Thyroid gland (tissue), 4 donors: Measurements from ENCODE around the gene SRSF3. TPM values are rescaled to one million over a fixed set of nuclear protein-coding genes. Genes with fewer than 3 reads are reported as not detected.

Source experiments
- DNase-seq, 2 donors: peaks; one replicate each; pipeline ENCODE4 v3.0.0-alpha.2; 2019
- H3K27ac ChIP-seq, 3 donors: fragments of 200-600 bp; sonication (generic); 1 replicate in 2 of 3; 2 replicates in 1 of 3; pipeline ENCODE4 v1.5.1; 2016 to 2019; ENCODE audit warnings: mild to moderate bottlenecking in 1 of 3, moderate library complexity in 1 of 3
- H3K27me3 ChIP-seq: fragments of 200-600 bp; sonication (generic); one replicate; pipeline ENCODE4 v1.5.1; 2019
- H3K36me3 ChIP-seq, 2 donors: fragments of 200-600 bp; sonication (generic); one replicate each; pipeline ENCODE4 v1.5.1; 2016 to 2019
- H3K4me1 ChIP-seq, 2 donors: fragments of 200-600 bp; sonication (generic); one replicate each; pipeline ENCODE4 v1.5.1; 2017 to 2019
- H3K4me3 ChIP-seq, 3 donors: fragments of 200-600 bp; sonication (generic); replicated peaks in 1 of 3; 1 replicate in 2 of 3; 2 replicates in 1 of 3; pipeline ENCODE4 v1.5.1; 2016; ENCODE audit warnings: mild to moderate bottlenecking in 1 of 3
- H3K9me3 ChIP-seq: fragments of 200-600 bp; sonication (generic); one replicate; pipeline ENCODE4 v1.5.1; 2017
- POLR2A ChIP-seq, 2 donors: fragments of 450-650 bp; IDR thresholded peaks; one replicate each; pipeline ENCODE4 v1.6.1; 2017; ENCODE audit warnings: antibody characterized with exemption in 2 of 2, mild to moderate bottlenecking in 2 of 2, moderate library complexity in 1 of 2
- WGBS, 2 donors: methylation state at CpG; one replicate each; pipeline ENCODE4 v1.1.5; 2017; 5-methylcytosine and 5-hydroxymethylcytosine counted together
- intact Hi-C: fragments of 100-400 bp; cut with DNase I; formaldehyde crosslinking; loops from one replicate; pipeline ENCODE4 v1.15.1; 2023
- total RNA-seq, 4 donors: library from RNA; depleted of rRNA; stranded (reverse); fragments of >200 nt; gene quantifications; one replicate each; pipeline ENCODE4 v1.2.3, GENCODE V29; 2016
- TF ChIP-seq, protein P1 (sequence below), 6 experiments: fragments of 200-600 bp in 3 of 6; fragments of 450-650 bp in 3 of 6; sonication (generic) in 3 of 6; IDR thresholded peaks; one replicate each; pipeline ENCODE4 v1.5.1; 2016 to 2019; ENCODE audit warnings: antibody characterized with exemption in 6 of 6, mild to moderate bottlenecking in 2 of 6, inconsistent platforms in 1 of 6, moderate library complexity in 1 of 6

Gene SRSF3
- 100 to 1,000 TPM; 120 to 287 (median 144) TPM for total RNA-seq

DNA sequence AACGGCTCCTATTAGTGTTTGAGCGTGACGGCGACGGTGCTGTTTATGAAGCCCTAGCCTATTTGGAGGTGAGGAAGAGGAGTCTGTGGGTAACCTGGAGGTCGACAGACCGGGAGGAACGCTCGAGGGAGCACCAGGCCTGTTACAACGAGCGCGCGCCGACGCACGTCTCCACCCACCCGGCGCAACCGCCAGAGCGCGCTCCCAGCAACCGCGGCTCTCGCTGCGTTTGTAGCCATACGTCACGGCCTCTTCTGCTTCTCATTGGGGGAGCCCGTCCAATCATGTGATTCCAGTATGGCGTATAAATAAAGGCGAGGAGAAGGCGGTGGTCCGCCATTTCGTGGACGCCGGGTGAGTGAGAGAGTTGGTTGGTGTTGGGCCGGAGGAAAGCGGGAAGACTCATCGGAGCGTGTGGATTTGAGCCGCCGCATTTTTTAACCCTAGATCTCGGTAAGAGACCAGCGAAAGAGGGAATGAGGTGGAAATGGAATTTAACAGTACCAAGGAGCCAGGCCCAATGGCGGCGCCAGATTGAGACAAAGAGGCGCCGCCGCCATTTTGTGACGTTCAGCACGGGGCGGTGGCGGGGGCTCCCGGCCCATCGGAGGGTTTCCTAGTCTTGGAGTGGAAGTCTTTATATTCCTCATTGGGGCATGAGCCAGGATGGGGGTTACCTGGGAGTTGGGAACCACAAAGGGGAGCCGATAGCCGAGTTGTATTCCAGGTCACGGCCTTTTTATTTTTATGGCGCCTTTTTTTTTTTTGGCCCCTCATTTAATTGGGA is at the start of gene SRSF3:
TSS of gene SRSF3 (plus strand) at position 334 of the 787 bp plus-strand sequence. CDS start 2,401 bp downstream, outside the sequence.
- intact Hi-C loops, result loop anchor here (10.0 kb wide), 1 partner anchor 149 kb away; the partner anchor contains the start of genes KCTD20 and PXT1
- peak within 1 kb of the TSS; percentile 57 to 71 (median 58) for H3K4me3 ChIP-seq
- WGBS, 2 donors, result 0 to 1% methylated on average over 47 to 58 of the region's 58 CpGs
- H3K27ac ChIP-seq, result peak within 1 kb of the TSS; percentile 98 to 100 (median 99)
- peak; percentile 97 to 98 for DNase-seq
- peaks cover 35 to 38% of the 10 kb centered on the region in 2 donors for H3K4me1 ChIP-seq
- TF ChIP-seq POLR2A (IDR thresholded peaks at IDR 0.05), result peak; percentile 96 to 99
- TF ChIP-seq, protein P1, sequence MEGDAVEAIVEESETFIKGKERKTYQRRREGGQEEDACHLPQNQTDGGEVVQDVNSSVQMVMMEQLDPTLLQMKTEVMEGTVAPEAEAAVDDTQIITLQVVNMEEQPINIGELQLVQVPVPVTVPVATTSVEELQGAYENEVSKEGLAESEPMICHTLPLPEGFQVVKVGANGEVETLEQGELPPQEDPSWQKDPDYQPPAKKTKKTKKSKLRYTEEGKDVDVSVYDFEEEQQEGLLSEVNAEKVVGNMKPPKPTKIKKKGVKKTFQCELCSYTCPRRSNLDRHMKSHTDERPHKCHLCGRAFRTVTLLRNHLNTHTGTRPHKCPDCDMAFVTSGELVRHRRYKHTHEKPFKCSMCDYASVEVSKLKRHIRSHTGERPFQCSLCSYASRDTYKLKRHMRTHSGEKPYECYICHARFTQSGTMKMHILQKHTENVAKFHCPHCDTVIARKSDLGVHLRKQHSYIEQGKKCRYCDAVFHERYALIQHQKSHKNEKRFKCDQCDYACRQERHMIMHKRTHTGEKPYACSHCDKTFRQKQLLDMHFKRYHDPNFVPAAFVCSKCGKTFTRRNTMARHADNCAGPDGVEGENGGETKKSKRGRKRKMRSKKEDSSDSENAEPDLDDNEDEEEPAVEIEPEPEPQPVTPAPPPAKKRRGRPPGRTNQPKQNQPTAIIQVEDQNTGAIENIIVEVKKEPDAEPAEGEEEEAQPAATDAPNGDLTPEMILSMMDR (IDR thresholded peaks at IDR 0.05), result peak in 4 of 6 experiments; percentile 43 to 55 (median 50)
- H3K9me3 ChIP-seq, result no peaks in the 10 kb centered on the region
- no peaks in the 10 kb centered on the region for H3K27me3 ChIP-seq
- peaks cover 19 to 25% of the 10 kb centered on the region in 2 donors for H3K36me3 ChIP-seq

- peaks cover 8 to 25% of the 10 kb centered on the region in 2 donors for H3K4me1 ChIP-seq
- no peaks in the 10 kb centered on the region for H3K9me3 ChIP-seq
- intact Hi-C loops, result loop anchor here (10.0 kb wide), 1 partner anchor 111 kb away; no protein-coding TSS in a partner anchor
- H3K27ac ChIP-seq, result peak overlapping the region in 2 of 3 donors; percentile 93 to 94
- H3K36me3 ChIP-seq, result no peaks in the 10 kb centered on the region
- peak overlapping the region in 1 of 3 donors; percentile 95 for H3K4me3 ChIP-seq
- no peak for TF ChIP-seq POLR2A (IDR thresholded peaks at IDR 0.05)
- TF ChIP-seq, protein P1 (IDR thresholded peaks at IDR 0.05), result no peak
- no peaks in the 10 kb centered on the region for H3K27me3 ChIP-seq
- WGBS, 2 donors, result 55 to 63% methylated on average over 3 of the region's 3 CpGs
- no peak for DNase-seq
Measured at GRCh38 chr6:36545767-36546307, 48.3 kb upstream of the SRSF3 start.

DNA sequence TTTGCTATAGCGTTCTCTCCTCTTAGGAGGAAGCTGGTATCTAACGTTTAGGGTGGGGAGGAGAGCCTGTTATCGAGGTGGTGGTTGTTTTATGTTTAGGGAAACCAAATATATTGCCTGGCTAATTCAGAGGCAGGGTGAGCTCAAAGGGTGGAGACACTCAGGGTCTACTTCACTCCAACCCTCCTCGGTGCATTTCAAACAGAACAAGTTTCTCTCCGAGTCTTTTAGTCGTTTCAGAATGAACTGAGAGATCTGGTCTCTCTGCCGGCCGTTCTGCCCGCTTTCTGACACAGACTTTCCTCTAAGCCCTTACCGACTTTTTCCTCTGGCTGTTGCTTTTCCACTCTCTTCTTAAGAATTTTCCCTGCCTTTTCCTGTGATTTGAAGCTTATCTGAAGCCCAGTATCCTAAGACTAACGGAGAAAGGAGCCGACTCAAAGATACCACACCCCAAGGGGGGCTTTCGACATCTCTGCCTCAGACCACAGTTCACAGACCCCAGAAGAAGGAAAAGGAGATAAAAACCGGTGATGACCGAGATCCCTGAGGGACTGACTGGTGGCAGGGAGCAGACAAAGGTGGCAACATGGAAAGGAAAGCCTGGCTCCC is 47.7 kb upstream of the SRSF3 start:
- H3K9me3 ChIP-seq, result no peaks in the 10 kb centered on the region
- TF ChIP-seq, protein P1 (IDR thresholded peaks at IDR 0.05), result no peak
- no peaks in the 10 kb centered on the region for H3K27me3 ChIP-seq
- peaks cover 8 to 25% of the 10 kb centered on the region in 2 donors for H3K4me1 ChIP-seq
- H3K36me3 ChIP-seq, result no peaks in the 10 kb centered on the region
- peak overlapping the region; percentile 89 to 100 (median 95) for H3K4me3 ChIP-seq
- peak; percentile 7 for DNase-seq
- intact Hi-C loops, result loop anchor here (10.0 kb wide), 1 partner anchor 112 kb away; no protein-coding TSS in a partner anchor
- peak overlapping the region; percentile 91 to 94 (median 93) for H3K27ac ChIP-seq
- 2 to 3% methylated on average over 15 of the region's 15 CpGs for WGBS, 2 donors

DNA sequence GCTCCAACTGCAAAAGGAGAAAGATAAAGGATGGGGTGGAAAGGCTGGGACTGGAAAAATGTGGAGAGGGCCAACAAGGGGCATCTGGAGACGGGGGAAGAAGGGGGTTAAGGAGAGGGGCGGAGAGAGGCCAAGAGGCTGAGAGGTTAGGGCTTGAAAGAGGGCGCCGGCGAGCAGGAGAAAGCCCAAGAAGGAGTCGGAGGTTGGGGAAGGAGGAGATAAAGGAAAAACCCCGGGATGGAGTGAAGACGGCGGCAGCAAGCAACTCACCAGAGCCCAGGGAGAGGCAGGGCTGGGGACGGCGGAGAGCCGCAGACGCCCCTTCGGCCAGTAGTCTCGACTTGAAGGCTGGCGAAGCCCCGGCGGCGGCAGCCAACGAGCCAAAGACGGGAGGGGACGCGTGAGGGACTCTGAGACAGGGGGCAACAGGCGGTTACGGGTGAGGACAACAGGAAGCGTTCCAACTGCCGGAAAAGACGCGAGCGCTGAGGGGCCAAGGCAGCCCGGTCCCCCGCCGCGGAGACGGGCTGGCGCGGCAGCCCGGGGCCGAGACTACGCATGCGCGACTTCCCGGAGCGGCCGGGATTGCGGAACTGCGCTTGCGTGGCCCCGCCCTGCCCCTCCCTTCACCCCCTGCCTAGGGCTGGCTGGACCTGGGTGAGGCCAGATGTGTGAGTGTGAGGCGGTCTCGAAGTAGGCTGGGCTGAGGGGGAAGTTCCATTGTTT is 47.1 kb upstream of the SRSF3 start, which contains the start of gene STK38:
TSS of gene STK38 (minus strand) at position 560 of the 726 bp plus-strand sequence. CDS start 7,277 bp downstream, outside the sequence.
- Histone ChIP-seq H3K27me3 (no peaks in the 10 kb centered on the region), H3K4me3 (peak within 1 kb of the TSS; percentile 89 to 100 (median 95)), H3K27ac (peak within 1 kb of the TSS; percentile 91 to 94 (median 93)), H3K9me3 (no peaks in the 10 kb centered on the region), H3K4me1 (peaks cover 8 to 25% of the 10 kb centered on the region in 2 donors), H3K36me3 (no peaks in the 10 kb centered on the region)
- DNase-seq, result peak; percentile 90 to 91
- intact Hi-C loops, result loop anchor here (10.0 kb wide), 1 partner anchor 112 kb away; no protein-coding TSS in a partner anchor
- TF ChIP-seq, protein P1 (IDR thresholded peaks at IDR 0.05), result peak in 1 of 6 experiments; percentile 8
- TF ChIP-seq POLR2A (IDR thresholded peaks at IDR 0.05), result peak; percentile 85 to 97
- 0 to 1% methylated on average over 35 to 51 of the region's 51 CpGs for WGBS, 2 donors
